ENCODE results near the gene KIAA1217. TPM values are rescaled to one million over a fixed set of nuclear protein-coding genes. Genes with fewer than 3 reads are reported as not detected.

The KIAA1217 gene
- total RNA-seq, 1 experiment from 2014 or later = 23.4 TPM

- TF ChIP-seq AFF4 (CRISPR knock-in tag; IDR thresholded peaks at IDR 0.05; ENCODE audit: borderline replicate concordance) (no peak), ZNF423 (CRISPR knock-in tag; IDR thresholded peaks at IDR 0.05) (no peak), ETV6 (CRISPR knock-in tag; IDR thresholded peaks at IDR 0.05) (no peak), ATF2 (CRISPR knock-in tag; IDR thresholded peaks at IDR 0.05; ENCODE audit: borderline replicate concordance, low read depth) (no peak), RELA (CRISPR knock-in tag; IDR thresholded peaks at IDR 0.05; ENCODE audit: borderline replicate concordance) (no peak), ERG (CRISPR knock-in tag; IDR thresholded peaks at IDR 0.05) (no peak), NFE2L1 (CRISPR knock-in tag; IDR thresholded peaks at IDR 0.05) (no peak), TEAD1 (CRISPR knock-in tag; IDR thresholded peaks at IDR 0.05) (no peak), ZMAT4 (CRISPR knock-in tag; IDR thresholded peaks at IDR 0.05) (no peak), ATF1 (CRISPR knock-in tag; IDR thresholded peaks at IDR 0.05) (no peak)
Observed at GRCh38 chr10:24307696-24308485, 99.0 kb downstream of the KIAA1217 start (continued).

GRCh38 chr10:24310104-24310503 is 101.2 kb downstream of the KIAA1217 start:
- Mint-ChIP-seq H3K4me3 (no peak overlapping the region), H3K9me3 (peaks cover 4% of the 10 kb centered on the region), H3K27ac (no peak overlapping the region), H3K4me1 (peaks cover 31% of the 10 kb centered on the region), H3K36me3 (peaks cover 3% of the 10 kb centered on the region; the same call in 1 of the 2 replicates), H3K27me3 (ENCODE audit: low read depth) (no peaks in the 10 kb centered on the region)
- POLR2A ChIA-PET = no interaction called here
- DNase-seq (ENCODE audit: low spot score) (no peak), ATAC-seq (no peak)
- TF ChIP-seq TEAD4 (CRISPR knock-in tag; IDR thresholded peaks at IDR 0.05) (no peak), MLX (CRISPR knock-in tag; IDR thresholded peaks at IDR 0.05) (no peak)
- CTCF ChIA-PET = no interaction called here

- Mint-ChIP-seq H3K36me3 (peaks cover 3% of the 10 kb centered on the region; the same call in 1 of the 2 replicates), H3K9me3 (no peaks in the 10 kb centered on the region), H3K4me3 (no peak overlapping the region), H3K27me3 (ENCODE audit: low read depth) (no peaks in the 10 kb centered on the region), H3K27ac (no peak overlapping the region), H3K4me1 (peaks cover 22% of the 10 kb centered on the region)
- POLR2A ChIA-PET = interaction anchor here (0.7 to 1.2 kb wide), 3 partner anchors 35 to 330 kb away, joined by 3 to 6 read pairs (median 3); no protein-coding TSS in a partner anchor
- ATAC-seq = no peak
- CTCF ChIA-PET = interaction anchor here (0.9 kb wide), 1 partner anchor 72 kb away, joined by 3 read pairs; no protein-coding TSS in a partner anchor
- no peak for DNase-seq (ENCODE audit: low spot score)
- TF ChIP-seq STAT6 (CRISPR knock-in tag; conservative IDR thresholded peaks at IDR 0.05; ENCODE audit: low read depth) (no peak), TCF7 (CRISPR knock-in tag; IDR thresholded peaks at IDR 0.05; ENCODE audit: low read depth) (no peak), CBFB (CRISPR knock-in tag; IDR thresholded peaks at IDR 0.05; ENCODE audit: low read depth) (no peak), HMGXB4 (CRISPR knock-in tag; IDR thresholded peaks at IDR 0.05) (no peak), FOXJ3 (CRISPR knock-in tag; IDR thresholded peaks at IDR 0.05; ENCODE audit: borderline replicate concordance) (no peak), TP53 (CRISPR knock-in tag; IDR thresholded peaks at IDR 0.05) (no peak), NFE2L1 (CRISPR knock-in tag; IDR thresholded peaks at IDR 0.05) (no peak), OVOL2 (CRISPR knock-in tag; IDR thresholded peaks at IDR 0.05; ENCODE audit: borderline replicate concordance) (no peak), JAZF1 (CRISPR knock-in tag; IDR thresholded peaks at IDR 0.05) (no peak), SMAD3 (CRISPR knock-in tag; IDR thresholded peaks at IDR 0.05; ENCODE audit: borderline replicate concordance) (no peak)
Observed at GRCh38 chr10:24311888-24312287, 103.0 kb downstream of the KIAA1217 start.
